ENCODE results near the gene TRAPPC2L. TPM values are rescaled to one million over a fixed set of nuclear protein-coding genes. Genes with fewer than 3 reads are reported as not detected.

TRAPPC2L gene
- total and polyA plus RNA-seq, 12 donors = 37.5 to 63.3 (median 50.9) TPM

GRCh38 chr16:88875703-88876234, 18.8 kb downstream of the TRAPPC2L start:
- H3K27me3 ChIP-seq = peaks cover 0 to 19% (median 1%) of the 10 kb centered on the region in 7 donors
- ATAC-seq = no peak
- no peak overlapping the region for H3K4me3 ChIP-seq
- H3K27ac ChIP-seq = no peak overlapping the region
- 92% methylated on average over 22 of the region's 22 CpGs for WGBS, 2 donors
- DNase-seq = no peak
- TF ChIP-seq CTCF (IDR thresholded peaks at IDR 0.05) = no peak
- no peaks in the 10 kb centered on the region for H3K9me3 ChIP-seq
- peaks cover 0 to 12% (median 7%) of the 10 kb centered on the region in 9 donors for H3K4me1 ChIP-seq
- H3K36me3 ChIP-seq = peaks cover 0 to 52% (median 6%) of the 10 kb centered on the region in 9 donors
- intact Hi-C loops (cut with DNase I) = no loop called here

- H3K4me1 ChIP-seq = peaks cover 0 to 6% (median 0%) of the 10 kb centered on the region in 9 donors
- H3K9me3 ChIP-seq = no peaks in the 10 kb centered on the region
- DNase-seq = no peak
- H3K27me3 ChIP-seq = peaks cover 0 to 18% (median 4%) of the 10 kb centered on the region in 7 donors
- no peak for ATAC-seq
- H3K36me3 ChIP-seq = peaks cover 0 to 64% (median 6%) of the 10 kb centered on the region in 9 donors
- 87 to 91% methylated on average over 33 of the region's 33 CpGs for WGBS, 2 donors
- H3K4me3 ChIP-seq = no peak overlapping the region
- no peak overlapping the region for H3K27ac ChIP-seq
- TF ChIP-seq CTCF (IDR thresholded peaks at IDR 0.05) = no peak
- intact Hi-C loops (cut with DNase I) = no loop called here
Measured at GRCh38 chr16:88876942-88877526, 20.1 kb downstream of the TRAPPC2L start.

GRCh38 chr16:88877564-88878289, 20.8 kb downstream of the TRAPPC2L start:
- no peaks in the 10 kb centered on the region for H3K9me3 ChIP-seq
- intact Hi-C loops (cut with DNase I) = no loop called here
- peaks cover 0 to 6% (median 0%) of the 10 kb centered on the region in 9 donors for H3K4me1 ChIP-seq
- ATAC-seq = no peak
- H3K27me3 ChIP-seq = peaks cover 0 to 16% (median 4%) of the 10 kb centered on the region in 7 donors
- no peak for TF ChIP-seq CTCF (IDR thresholded peaks at IDR 0.05)
- no peak overlapping the region for H3K27ac ChIP-seq
- H3K36me3 ChIP-seq = peaks cover 0 to 71% (median 6%) of the 10 kb centered on the region in 9 donors
- WGBS, 2 donors = 83 to 89% methylated on average over 20 of the region's 20 CpGs
- no peak for DNase-seq
- H3K4me3 ChIP-seq = no peak overlapping the region

GRCh38 chr16:88878356-88878755, 21.4 kb downstream of the TRAPPC2L start:
- no peak for DNase-seq
- ATAC-seq = no peak
- H3K9me3 ChIP-seq = no peaks in the 10 kb centered on the region
- H3K27ac ChIP-seq = no peak overlapping the region
- WGBS, 2 donors = 94 to 95% methylated on average over 20 of the region's 20 CpGs
- peaks cover 0 to 77% (median 9%) of the 10 kb centered on the region in 9 donors for H3K36me3 ChIP-seq
- peaks cover 0 to 14% (median 4%) of the 10 kb centered on the region in 7 donors for H3K27me3 ChIP-seq
- peaks cover 0 to 6% (median 0%) of the 10 kb centered on the region in 9 donors for H3K4me1 ChIP-seq
- intact Hi-C loops (cut with DNase I) = no loop called here
- H3K4me3 ChIP-seq = no peak overlapping the region
- no peak for TF ChIP-seq CTCF (IDR thresholded peaks at IDR 0.05)

All from heart right ventricle (tissue), 16 donors.